IMR-90 (cell line): Measurements from ENCODE around the gene SPAG4.

Source experiments
- BHLHE40 ChIP-seq: fragments of 150-350 bp; IDR thresholded peaks from 2 replicates; pipeline ENCODE4 v1.6.1; 2016; ENCODE audit warnings: mild to moderate bottlenecking, low read depth, low read length
- POLR2A ChIP-seq: IDR thresholded peaks from 2 replicates; pipeline ENCODE4 v1.6.1; 2012; ENCODE audit warnings: mild to moderate bottlenecking, low read depth, low read length
- TF ChIP-seq, protein P1 (sequence below): fragments of 150-350 bp; IDR thresholded peaks from 2 replicates; pipeline ENCODE4 v1.6.1; 2016; ENCODE audit warnings: low read depth, mild to moderate bottlenecking, low read length, moderate library complexity, borderline replicate concordance
- TF ChIP-seq, protein P2 (sequence below): conservative IDR thresholded peaks from 2 replicates; pipeline ENCODE4 v1.5.1; 2012; ENCODE audit warnings: mild to moderate bottlenecking, low read depth, low read length, improper control_type of control experiment
- TF ChIP-seq, protein P3 (sequence below): fragments of 150-350 bp; IDR thresholded peaks from 2 replicates; pipeline ENCODE4 v1.6.1; 2017; ENCODE audit warnings: mild to moderate bottlenecking, antibody characterized with exemption, low read length, low read depth

DNA sequence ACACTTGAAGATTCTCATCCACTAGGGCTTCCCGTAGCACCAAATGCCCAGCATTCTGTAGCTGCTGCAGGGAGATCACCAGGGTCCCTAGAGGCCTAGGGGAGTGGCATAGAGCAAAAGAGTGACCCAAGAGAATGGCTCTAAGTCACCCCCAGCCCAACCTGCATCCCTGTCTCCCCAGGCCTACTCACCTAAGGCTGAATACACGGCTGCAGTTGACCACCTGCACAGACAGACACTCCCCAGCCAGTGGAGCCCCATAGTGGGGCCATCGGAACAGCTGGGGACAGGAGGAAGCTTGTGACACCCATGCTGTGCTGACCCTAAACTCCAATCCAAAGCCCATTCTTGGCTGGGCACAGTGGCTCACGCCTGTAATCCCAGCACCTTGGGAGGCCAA lies 9.5 kb upstream of the SPAG4 start:
- TF ChIP-seq, protein P1, sequence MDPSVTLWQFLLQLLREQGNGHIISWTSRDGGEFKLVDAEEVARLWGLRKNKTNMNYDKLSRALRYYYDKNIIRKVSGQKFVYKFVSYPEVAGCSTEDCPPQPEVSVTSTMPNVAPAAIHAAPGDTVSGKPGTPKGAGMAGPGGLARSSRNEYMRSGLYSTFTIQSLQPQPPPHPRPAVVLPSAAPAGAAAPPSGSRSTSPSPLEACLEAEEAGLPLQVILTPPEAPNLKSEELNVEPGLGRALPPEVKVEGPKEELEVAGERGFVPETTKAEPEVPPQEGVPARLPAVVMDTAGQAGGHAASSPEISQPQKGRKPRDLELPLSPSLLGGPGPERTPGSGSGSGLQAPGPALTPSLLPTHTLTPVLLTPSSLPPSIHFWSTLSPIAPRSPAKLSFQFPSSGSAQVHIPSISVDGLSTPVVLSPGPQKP: no peak
- TF ChIP-seq, protein P2, sequence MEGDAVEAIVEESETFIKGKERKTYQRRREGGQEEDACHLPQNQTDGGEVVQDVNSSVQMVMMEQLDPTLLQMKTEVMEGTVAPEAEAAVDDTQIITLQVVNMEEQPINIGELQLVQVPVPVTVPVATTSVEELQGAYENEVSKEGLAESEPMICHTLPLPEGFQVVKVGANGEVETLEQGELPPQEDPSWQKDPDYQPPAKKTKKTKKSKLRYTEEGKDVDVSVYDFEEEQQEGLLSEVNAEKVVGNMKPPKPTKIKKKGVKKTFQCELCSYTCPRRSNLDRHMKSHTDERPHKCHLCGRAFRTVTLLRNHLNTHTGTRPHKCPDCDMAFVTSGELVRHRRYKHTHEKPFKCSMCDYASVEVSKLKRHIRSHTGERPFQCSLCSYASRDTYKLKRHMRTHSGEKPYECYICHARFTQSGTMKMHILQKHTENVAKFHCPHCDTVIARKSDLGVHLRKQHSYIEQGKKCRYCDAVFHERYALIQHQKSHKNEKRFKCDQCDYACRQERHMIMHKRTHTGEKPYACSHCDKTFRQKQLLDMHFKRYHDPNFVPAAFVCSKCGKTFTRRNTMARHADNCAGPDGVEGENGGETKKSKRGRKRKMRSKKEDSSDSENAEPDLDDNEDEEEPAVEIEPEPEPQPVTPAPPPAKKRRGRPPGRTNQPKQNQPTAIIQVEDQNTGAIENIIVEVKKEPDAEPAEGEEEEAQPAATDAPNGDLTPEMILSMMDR: no peak
- TF ChIP-seq, protein P3, sequence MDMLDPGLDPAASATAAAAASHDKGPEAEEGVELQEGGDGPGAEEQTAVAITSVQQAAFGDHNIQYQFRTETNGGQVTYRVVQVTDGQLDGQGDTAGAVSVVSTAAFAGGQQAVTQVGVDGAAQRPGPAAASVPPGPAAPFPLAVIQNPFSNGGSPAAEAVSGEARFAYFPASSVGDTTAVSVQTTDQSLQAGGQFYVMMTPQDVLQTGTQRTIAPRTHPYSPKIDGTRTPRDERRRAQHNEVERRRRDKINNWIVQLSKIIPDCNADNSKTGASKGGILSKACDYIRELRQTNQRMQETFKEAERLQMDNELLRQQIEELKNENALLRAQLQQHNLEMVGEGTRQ: no peak
- no peak for TF ChIP-seq POLR2A
- no peak for TF ChIP-seq BHLHE40
